ENCODE data around the gene ARHGEF3.

Gene ARHGEF3, protein sequence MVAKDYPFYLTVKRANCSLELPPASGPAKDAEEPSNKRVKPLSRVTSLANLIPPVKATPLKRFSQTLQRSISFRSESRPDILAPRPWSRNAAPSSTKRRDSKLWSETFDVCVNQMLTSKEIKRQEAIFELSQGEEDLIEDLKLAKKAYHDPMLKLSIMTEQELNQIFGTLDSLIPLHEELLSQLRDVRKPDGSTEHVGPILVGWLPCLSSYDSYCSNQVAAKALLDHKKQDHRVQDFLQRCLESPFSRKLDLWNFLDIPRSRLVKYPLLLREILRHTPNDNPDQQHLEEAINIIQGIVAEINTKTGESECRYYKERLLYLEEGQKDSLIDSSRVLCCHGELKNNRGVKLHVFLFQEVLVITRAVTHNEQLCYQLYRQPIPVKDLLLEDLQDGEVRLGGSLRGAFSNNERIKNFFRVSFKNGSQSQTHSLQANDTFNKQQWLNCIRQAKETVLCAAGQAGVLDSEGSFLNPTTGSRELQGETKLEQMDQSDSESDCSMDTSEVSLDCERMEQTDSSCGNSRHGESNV

DNA sequence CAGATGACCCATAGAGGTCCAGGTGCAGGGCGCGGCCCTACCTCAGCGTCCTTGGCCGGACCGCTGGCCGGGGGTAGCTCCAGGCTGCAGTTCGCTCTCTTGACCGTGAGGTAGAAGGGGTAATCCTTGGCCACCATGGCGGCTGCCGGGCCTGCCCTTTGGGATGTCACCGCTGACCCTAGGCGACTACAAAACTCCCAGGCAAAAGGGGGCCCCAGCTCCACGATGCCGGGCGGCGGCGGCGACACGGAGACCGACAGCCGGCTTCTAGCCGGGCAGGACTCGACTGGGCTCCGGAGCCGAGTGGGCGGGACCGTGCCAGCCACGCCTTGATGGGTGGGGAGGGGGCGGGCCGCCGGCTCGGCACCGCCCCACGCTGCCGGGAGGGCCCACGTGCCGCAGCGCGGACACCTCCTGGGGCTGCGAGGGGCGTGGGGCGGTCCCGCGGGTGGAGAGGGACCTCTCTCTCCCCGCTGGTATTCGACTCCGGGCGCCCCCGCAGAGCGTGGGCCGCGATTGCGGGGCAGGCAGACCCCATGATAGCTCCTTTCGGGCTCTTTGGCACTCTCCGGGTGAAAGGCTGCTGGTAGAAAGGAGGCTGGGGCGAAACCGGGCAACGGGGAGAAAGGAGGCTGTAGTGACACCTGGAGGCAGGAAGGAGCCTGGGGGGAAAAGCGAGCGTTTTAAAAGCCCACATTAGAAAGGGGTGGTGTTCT is at the start of gene ARHGEF3:
Gene ARHGEF3, minus strand, starts transcription at position 288 of the 716 bp plus-strand sequence. Its CDS starts 151 bp downstream, at position 137.
- peak; percentile 51 for DNase-seq

DNA sequence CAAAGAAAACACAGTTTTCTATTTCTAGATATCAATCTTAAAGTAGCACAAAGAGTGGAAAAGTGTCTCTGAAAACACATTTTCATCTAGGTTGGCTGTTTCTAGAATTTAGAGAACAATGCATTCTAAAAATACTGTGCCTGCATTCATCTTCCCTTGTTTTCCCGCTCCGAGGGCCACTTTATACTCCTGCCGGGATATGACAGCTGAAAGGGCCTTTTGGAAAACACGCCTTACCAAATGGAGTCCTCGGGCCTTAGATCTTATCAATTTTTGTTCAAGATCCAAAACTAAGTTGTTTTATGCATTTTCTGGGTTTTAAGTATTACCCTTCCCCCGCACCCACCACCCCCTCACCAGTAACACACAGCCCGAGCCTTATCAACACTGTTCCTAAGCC is 47.9 kb upstream of the ARHGEF3 start:
- DNase-seq = no peak

DNA sequence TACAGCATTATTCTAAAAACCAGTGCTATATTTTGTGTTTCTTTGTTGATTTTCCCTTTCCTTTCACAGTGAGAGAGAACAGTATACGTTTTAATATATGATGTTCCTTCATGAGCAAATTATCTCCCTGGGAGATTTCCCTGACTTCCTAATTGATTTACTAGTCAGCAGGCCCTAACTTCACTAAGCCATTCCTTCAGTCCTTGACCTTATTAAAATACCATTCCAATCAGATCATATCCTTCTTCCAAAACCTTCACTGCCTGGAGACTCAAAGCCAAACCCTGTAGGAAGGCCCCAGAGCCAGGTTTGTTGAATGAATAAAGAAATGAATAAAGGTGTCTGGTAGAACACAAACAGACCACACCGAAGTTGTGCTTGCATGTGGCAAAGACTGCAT is 43.8 kb upstream of the ARHGEF3 start:
- DNase-seq = no peak

DNA sequence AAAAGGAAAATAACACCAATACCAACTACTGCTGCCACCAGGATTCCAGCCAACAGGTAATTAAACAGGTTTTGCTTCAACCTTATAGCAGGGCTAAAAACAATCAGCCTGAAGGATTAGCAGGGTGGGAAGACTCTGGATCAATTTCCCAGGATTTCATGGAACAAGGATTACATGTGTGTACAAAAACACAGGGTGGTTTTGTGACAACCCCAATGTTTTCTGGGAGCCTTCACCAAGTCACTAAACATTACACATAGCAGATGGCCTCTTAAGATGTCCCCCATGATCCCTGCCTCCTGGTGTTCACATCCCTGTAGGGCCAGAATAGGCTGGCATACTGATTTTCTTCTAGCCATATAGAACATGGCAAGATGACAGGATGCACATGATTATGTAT is 42.8 kb upstream of the ARHGEF3 start:
- no peak for DNase-seq

DNA sequence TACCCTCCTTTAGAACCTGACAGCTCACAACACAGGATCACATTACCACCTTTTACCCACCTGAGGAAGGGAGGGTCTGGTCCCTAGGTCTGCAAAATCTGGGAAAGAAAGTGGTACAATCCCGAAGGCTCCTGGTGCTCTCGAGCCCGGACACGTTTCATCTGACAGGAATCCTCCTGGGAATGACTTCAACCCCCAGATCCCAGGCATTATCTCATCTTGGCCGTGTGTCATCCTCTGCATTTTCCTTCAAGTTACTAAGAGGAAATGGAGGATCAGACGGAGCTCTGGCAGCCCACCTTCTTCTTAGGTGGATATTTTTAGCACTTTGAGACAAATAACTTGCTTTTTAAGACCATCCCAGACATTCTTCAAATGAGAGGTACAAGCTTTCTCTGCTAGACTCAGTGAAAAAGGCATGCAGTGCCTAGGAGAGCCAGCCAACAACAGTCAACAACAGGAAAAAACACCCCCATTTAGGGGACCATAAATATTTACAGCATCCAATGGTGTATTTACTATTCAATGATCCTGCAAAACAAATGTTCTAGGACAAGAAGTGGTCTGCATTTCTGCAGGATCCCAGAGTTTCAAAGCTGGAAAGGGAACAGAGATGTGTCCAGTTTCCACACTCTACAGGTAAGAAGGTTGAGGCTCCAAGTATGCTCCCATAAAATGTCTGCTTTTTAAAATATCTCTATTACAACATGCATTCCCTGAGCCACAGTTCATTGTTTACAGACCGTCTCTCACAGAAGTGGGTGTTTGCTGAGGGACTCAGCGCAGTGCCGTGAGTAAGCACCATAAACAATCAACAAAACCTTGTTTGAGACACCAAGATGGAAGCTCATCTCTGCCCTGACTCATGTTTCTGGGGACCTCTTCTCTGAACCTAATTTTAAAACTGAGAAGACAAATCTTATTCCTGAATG is 38.3 kb upstream of the ARHGEF3 start:
- no peak for DNase-seq

DNA sequence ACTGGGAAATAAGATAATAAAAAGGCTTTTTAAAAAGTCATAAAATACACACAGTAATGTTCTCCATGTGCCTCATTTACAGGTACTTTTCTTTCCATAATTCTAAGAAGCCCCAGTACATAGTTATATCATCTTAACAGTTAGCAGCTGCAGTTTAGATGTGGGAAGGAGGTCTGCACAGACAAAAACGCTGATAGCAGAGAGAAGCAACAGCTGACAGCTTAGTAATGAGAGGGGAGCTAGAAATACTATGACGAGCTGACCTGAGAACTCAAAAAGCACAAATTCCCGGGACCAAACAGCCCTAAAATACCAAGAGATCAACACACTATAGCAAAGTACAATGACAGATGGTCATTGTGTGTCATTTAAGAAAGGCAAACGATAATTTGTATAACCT is 36.7 kb upstream of the ARHGEF3 start:
- DNase-seq = no peak

DNA sequence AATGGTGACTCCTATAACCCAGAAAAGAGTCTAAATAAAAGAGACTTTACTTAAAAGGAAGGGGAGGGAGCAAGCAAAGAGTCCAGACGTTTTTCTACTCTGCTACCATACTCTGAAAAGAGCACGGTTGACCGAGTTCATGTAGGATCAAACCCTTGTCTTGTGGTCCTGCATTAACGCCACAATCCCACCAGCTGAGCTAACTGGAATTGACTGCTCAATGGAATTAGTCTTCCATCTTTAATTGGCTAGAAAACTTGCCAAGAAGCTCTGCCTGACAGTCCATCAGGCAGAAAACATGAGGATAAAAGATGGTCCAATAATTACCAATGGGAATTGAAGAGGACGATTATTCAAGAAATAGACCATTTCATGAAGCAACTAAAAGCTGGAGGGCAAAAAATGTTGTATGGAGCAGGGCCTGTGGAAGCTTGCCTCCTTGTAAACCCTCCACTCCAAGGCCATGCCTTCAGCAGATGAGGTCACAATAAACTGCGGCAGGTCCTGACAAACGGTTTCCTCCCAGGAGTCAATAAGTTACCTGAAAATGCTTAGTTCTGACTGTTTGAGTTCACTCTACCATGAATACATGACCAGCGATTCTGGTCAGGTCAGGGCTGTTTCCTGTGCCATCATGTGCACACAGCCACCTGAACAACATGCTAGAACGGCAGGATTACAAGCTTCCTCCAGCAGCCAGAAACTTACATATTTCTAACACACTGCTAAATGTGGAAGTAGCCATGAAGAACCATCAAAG is 35.6 kb upstream of the ARHGEF3 start:
- DNase-seq = no peak

DNA sequence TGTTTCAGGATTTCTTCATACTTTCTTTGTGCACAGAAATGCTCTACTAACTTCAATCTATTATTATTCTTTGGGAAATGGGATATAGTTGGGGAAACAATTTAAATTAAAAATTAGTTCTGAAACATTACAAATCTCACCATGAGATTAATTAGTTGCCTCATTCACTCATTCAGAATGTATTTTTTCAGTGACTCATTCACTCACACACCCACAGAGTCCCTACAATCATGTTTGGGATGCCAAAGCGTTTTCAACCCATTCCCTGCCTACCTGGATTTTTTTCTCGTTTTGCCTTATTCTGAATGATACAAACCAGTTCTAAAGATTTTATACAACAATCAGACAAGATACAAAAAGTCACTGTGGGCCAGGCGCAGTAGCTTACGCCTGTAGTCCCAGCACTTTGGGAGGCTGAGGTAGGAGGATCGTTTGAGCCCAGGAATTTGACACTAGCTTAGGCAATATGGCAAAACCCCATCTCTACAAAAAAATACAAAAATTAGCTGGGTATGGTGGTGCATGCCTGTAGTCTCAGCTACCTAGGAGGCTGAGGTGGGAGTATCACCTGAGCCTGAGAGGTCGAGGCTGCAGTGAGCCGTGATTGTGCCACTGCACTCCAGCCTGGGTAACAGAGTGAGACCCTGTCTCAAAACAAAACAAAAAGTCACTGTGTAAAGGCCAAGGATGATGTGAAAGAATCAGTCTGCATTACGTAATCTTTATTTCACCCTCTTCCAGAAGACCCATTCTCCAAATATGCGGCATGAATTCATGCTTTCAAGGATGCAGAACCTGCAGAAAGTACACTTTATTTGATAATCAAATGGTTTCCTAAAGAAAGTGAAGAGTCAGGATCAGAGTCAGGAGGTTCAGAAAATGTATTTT is 34.8 kb upstream of the ARHGEF3 start:
- no peak for DNase-seq

DNA sequence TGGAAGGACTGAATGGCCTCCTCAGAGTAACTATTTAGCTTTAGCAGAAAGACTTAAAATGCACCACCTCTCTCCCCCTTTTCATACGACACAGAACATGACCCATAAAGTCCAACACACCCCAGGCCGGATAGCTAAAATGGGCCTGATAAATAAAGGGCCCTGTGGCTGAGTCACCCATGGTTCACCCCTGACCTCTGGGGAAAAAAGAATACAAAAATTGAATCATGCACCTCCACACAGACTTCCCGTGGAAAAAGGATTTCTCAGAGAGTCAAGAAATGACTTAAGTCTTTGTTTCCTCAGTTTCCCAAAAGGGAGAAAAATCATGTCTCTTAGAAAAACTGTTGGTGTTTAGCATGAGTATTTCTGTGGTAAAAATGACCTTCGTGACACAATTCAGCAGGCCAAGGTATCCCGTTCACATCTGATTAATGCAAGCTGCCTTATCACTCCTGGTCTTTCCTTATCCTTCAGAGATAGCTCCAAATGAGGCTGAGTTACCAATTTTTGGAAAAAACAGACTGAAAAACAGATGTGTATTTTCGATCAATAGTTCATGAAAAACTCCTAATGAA is 34.0 kb upstream of the ARHGEF3 start:
- no peak for DNase-seq

DNA sequence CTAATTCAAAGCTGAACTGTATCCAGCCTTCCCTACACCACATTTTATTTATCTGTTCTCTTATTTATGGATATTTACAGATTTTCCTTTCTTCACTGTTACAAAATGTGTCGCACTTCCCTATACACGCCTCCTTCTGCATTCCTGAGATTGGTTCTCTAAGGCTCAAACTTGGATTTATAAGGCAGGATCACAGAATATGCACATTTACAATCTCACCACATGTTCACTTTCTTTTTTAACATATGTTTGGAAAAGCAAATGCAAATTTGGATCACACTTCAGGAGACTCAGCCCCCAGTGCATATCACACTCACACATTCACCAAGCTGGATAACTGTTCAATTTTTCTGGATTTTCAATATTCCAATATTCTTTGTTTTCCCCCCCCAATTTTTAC is 31.8 kb upstream of the ARHGEF3 start:
- no peak for DNase-seq

DNA sequence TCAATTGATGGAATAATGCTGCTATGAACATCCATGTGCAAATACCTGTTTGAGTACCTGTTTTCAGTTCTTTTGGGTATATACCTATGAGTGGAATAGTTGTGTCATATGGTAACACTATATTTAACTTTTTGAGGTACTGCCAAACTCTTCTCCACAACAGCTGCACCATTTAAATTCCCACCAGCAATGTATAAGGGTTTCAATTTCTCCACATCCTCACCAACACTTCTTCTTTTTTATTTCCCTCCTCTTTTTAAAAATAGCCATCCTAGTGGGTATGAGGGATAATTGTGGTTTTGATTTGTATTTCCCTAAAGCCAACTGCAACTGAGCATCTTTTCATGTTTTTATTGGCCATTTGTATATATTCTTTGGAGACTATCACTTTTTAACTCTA is 31.3 kb upstream of the ARHGEF3 start:
- DNase-seq = no peak

DNA sequence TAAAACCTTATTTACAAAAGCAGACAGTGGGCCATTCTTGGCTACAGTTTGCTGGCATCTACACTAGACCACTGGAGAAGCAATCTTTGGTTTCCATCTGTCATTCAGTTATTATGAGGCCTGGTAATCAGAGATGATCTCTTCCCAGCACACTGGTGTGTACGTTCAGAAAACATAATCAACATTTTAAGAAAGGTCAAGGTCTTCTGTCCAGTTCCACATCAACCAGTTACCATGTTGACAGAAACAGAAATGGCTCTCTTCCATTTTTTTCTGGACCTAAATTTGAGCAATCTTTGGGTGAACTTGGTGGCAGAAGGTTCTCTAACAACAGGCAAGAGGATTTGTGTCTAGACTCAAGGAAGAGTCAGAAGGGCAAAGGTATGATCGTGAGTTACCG is 29.8 kb upstream of the ARHGEF3 start:
- DNase-seq = no peak

DNA sequence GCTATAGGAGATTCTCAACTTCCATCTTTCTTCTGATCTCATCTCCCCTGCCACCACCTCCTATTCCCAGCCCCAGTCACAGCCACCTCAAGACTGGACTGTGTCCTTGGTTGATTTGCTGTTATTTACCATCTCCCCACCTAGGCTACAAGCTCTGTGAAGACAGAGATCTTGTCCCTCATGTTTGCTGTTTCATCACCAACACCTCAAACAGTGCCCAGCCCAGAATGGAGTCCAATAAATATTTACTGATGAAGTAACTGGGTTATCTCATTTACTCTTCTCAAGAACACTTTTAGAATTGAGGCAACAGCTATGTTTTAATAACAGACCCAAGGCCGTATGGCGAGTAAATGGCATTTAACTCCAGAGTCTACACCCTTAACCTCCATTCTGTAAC is 29.1 kb upstream of the ARHGEF3 start:
- DNase-seq = no peak

DNA sequence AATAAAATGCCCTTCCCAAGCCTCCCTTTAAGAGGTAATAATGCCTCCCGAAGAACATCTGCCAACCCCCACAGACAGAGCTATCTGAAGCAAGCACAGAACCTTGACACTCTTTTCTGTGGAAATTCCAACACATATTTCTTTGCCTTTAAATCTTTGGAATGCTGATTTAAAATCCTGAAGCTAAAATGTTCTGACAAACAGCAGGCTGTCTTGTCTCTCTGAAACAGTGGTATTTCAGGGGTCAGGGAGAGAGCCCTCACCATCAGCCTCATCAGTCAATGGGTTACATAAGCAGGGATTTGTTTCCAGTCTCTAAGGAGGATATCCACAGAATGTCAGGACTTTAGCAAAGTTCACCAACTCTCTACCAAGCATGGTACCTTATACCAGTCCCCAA is 27.8 kb upstream of the ARHGEF3 start:
- no peak for DNase-seq

DNA sequence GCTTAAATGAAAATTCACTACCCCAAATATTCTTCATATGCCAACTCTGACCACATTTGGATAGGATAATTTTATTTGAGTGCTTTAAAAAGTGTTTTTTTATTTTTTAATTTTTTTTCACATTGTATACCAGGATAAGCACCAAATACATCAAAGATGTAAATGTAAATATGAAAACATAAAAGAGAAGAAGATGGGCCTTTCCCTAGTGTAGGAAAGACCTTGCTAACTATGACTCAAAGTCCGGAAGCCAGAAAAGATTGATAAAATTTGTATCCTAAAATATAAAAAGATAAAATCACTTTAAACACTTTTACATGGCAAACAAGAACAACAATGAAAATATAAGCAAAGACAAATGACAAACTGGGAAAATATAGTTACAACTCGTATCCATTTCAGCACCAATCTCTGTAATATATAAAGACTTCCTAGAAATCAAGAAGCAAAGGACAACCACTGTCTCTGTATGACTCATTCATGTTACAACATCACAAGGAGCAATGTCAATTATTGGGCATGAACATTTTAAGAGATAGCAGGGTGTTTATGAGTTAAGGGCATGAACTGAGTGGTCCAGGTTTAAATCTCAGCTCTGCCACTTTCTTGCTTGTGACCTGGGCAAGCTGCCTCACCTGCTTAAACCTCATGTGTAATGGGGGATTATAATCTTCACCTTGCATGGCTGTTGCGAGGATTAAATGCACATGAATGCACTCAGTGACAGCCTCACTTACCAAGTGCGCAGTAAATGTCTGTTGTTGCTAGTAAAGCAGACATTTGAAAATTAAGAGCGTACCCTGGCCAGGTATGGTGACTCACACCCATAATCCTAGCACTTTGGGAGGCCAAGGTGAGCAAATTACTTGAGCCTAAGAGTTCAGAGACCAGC is 25.3 kb upstream of the ARHGEF3 start:
- no peak for DNase-seq

DNA sequence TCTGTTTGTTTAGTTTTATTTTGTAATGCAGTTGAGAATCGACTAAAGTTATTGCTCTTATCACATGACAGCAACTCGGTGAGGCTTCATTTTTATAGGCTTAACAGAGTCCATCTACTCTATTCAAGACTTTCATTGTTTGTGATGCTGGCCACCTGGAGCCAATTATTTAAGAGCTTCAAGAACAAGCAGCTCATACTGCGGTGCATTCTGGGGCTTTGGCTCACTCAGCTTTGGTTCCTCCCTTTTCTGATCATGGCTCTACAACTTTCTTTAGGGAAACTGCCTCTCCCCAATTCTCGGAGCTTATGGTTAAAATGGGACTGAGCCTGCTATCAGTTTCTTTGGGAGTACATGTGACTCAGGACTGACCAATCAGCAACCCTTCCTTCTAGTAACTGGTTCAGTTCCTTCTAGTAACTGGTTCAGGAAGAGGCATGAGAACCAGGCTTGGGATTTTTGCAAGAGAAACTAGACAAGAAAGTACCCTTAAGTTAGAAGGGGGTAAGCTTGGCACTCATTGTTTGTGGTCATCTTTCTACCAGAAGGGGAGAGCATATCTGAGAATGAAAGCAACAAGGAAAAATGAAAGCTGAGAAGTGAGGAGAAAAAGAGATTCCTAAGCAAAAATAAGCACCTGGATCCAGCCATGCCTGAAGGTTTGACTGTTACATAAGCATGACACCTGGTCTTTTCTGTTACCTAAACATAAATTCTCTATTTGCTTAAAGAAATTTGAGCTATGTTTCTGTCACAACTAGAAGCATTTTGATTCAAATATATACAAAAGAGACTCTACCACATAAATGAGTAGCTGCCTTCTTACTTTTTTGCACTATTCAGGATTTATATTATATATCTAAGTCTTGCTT is 24.1 kb upstream of the ARHGEF3 start:
- DNase-seq = no peak

DNA sequence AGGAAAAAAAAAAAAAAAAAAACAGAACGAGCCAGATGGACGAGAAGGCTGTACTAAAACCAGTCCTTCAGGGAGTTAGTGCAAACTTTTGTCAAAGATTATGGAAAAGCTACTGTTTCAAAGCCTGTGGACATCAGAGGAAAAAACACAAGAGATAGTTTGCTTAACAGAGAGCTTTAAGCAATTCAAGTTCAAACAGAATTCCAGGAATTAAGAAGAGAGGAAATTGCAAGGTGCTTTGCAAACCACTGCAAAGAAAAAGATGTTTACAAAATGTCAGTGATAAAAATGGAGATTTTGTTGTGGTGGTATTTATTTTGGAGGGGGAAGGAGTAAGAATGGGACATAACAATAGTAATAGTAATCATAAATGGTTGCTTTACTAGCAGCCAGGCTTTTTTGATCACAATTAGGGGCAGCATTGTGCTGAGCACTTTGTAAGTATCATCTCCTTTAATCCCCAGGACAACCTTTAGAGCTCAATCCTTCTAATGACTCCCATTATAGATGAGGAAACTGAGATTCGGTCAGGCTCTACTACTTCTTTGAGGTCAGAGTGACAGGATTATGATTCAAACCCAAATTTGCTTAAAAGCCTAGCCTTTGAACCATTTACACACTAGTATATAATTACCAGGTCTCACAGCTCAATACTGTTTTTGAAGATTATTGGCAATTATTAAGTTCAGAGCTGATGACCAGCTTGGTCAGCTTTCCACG is 22.4 kb upstream of the ARHGEF3 start:
- DNase-seq = no peak

DNA sequence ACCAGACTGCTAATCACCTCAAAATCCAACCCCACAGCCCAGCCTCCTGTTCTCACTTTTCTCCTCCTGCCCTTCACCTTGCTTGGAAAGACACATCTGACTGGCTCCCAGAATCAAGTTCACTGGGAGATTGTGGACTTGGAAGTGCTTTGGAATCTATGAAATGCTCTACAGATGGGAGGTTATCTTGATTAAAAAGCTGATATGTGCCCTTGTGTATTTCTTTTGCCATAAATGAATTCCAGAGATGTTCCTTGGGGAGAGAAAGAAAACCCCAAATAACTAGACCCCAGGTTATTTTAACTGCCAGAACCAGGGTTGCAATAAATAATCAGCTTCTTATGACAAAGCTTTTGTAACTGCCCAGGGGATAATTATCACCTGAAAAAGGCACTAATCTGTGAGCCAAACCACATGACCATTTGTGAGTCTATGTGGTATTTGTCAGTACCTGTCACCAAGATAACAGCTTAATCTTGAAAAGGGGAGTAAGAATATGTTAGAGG is 21.7 kb upstream of the ARHGEF3 start:
- no peak for DNase-seq

Data from NCI-H510A (cell line).